Liver (tissue), 9 donors: ENCODE results near the gene KCNQ1. TPM values are rescaled to one million over a fixed set of nuclear protein-coding genes. Genes with fewer than 3 reads are reported as not detected.

Experiments
- DNase-seq: peaks from one replicate; pipeline ENCODE4 v3.0.0-alpha.2; 2017; ENCODE audit warnings: low spot score
- H3K27ac ChIP-seq, 2 donors: one replicate each; pipeline ENCODE4 v1.7.0; 2013; ENCODE audit warnings: inconsistent platforms in 2 of 2, low read length in 2 of 2, control low read depth in 1 of 2, low read depth in 1 of 2, mild to moderate bottlenecking in 1 of 2
- H3K27me3 ChIP-seq, 4 donors: one replicate each; pipeline versions ENCODE4 v1.6.1 to v1.7.0; 2013; ENCODE audit warnings: low read length in 3 of 4, inconsistent platforms in 1 of 4, mild to moderate bottlenecking in 1 of 4, moderate library complexity in 1 of 4; ENCODE audit not compliant: control insufficient read depth in 4 of 4, insufficient read depth in 4 of 4
- H3K36me3 ChIP-seq, 4 donors: one replicate each; pipeline versions ENCODE4 v1.6.1 to v1.7.0; 2013; ENCODE audit warnings: low read length in 3 of 4, mild to moderate bottlenecking in 3 of 4, low read depth in 1 of 4, moderate library complexity in 1 of 4; ENCODE audit not compliant: control insufficient read depth in 4 of 4, insufficient read depth in 3 of 4
- H3K4me1 ChIP-seq, 4 donors: one replicate each; pipeline versions ENCODE4 v1.6.1 to v1.7.0; 2013; ENCODE audit warnings: low read length in 3 of 4, mild to moderate bottlenecking in 3 of 4, moderate library complexity in 1 of 4; ENCODE audit not compliant: control insufficient read depth in 4 of 4, insufficient read depth in 4 of 4
- H3K4me3 ChIP-seq, 3 donors: one replicate each; pipeline versions ENCODE4 v1.6.1 to v1.7.0; 2013; ENCODE audit warnings: low read length in 3 of 3, control low read depth in 1 of 3, low read depth in 1 of 3, mild to moderate bottlenecking in 1 of 3
- H3K9ac ChIP-seq, 2 donors: one replicate each; pipeline ENCODE4 v1.7.0; 2013; ENCODE audit warnings: low read length in 2 of 2, mild to moderate bottlenecking in 2 of 2, moderate library complexity in 2 of 2, control low read depth in 1 of 2, low read depth in 1 of 2
- H3K9me3 ChIP-seq, 4 donors: one replicate each; pipeline versions ENCODE4 v1.6.1 to v1.7.0; 2013; ENCODE audit warnings: low read length in 3 of 4; ENCODE audit not compliant: control insufficient read depth in 4 of 4
- EGR1 ChIP-seq, 2 donors: IDR thresholded peaks; 2 replicates each; pipeline ENCODE4 v1.6.1; 2016 to 2018; ENCODE audit warnings: antibody characterized with exemption in 2 of 2, low read depth in 2 of 2
- FOXA2 ChIP-seq: IDR thresholded peaks from 2 replicates; pipeline ENCODE4 v1.6.1; 2016; ENCODE audit warnings: antibody characterized with exemption
- GABPA ChIP-seq, 2 donors: IDR thresholded peaks in 1 of 2; conservative IDR thresholded peaks in 1 of 2; 2 replicates each; pipeline ENCODE4 v1.6.1; 2016; ENCODE audit warnings: antibody characterized with exemption in 2 of 2, mild to moderate bottlenecking in 1 of 2, moderate library complexity in 1 of 2
- HNF4A ChIP-seq, 2 donors: conservative IDR thresholded peaks; 2 replicates each; pipeline ENCODE4 v1.6.1; 2016; ENCODE audit warnings: antibody characterized with exemption in 2 of 2, mild to moderate bottlenecking in 2 of 2
- HNF4G ChIP-seq: IDR thresholded peaks from 2 replicates; pipeline ENCODE4 v1.6.1; 2016; ENCODE audit warnings: antibody characterized with exemption
- JUND ChIP-seq, 2 donors: IDR thresholded peaks; 2 replicates each; pipeline ENCODE4 v1.6.1; 2016; ENCODE audit warnings: antibody characterized with exemption in 2 of 2
- NR2F2 ChIP-seq: IDR thresholded peaks from 2 replicates; pipeline ENCODE4 v1.6.1; 2016; ENCODE audit warnings: antibody characterized with exemption
- RXRA ChIP-seq, 2 donors: IDR thresholded peaks; 2 replicates each; pipeline ENCODE4 v1.6.1; 2017 to 2018; ENCODE audit warnings: antibody characterized with exemption in 2 of 2, mild to moderate bottlenecking in 1 of 2
- TAF1 ChIP-seq: conservative IDR thresholded peaks from 2 replicates; pipeline ENCODE4 v1.6.1; 2016; ENCODE audit warnings: antibody characterized with exemption, mild to moderate bottlenecking
- YY1 ChIP-seq: IDR thresholded peaks from 2 replicates; pipeline ENCODE4 v1.6.1; 2016; ENCODE audit warnings: antibody characterized with exemption, mild to moderate bottlenecking
- WGBS: extraction: QIAGEN DNeasy Blood & Tissue Kit; methylation state at CpG from one replicate; pipeline ENCODE4 v1.1.7; 2013; 5-methylcytosine and 5-hydroxymethylcytosine counted together
- polyA plus RNA-seq, 2 donors: library from polyadenylated mRNA; stranded (reverse) in 1 of 2; unstranded in 1 of 2; fragments of 200-250 nt in 1 of 2; fragments of >200 nt in 1 of 2; fragmentation: Nextera tagmentation in 1 of 2; extraction: Ambion mirVana in 1 of 2; gene quantifications; one replicate each; pipeline versions ENCODE4 v1.2.1 to v1.2.3, GENCODE V29; 2013 to 2015
- total RNA-seq, 2 donors: library from RNA; depleted of rRNA; stranded (reverse); fragments of >200 nt; gene quantifications; one replicate each; pipeline ENCODE4 v1.2.3, GENCODE V29; 2014
- TF ChIP-seq, protein P1 (sequence below): IDR thresholded peaks from 2 replicates; pipeline ENCODE4 v1.6.1; 2016; ENCODE audit warnings: antibody characterized with exemption
- TF ChIP-seq, protein P2 (sequence below): IDR thresholded peaks from 2 replicates; pipeline ENCODE4 v1.6.1; 2016; ENCODE audit warnings: antibody characterized with exemption
- TF ChIP-seq, protein P3 (sequence below): IDR thresholded peaks from 2 replicates; pipeline ENCODE4 v1.6.1; 2016; ENCODE audit warnings: antibody characterized with exemption
- TF ChIP-seq, protein P4 (sequence below): fragments of 150-350 bp; IDR thresholded peaks from 2 replicates; pipeline ENCODE4 v1.5.1; 2017; ENCODE audit warnings: improper control_type of control experiment, low read depth, low read length; ENCODE audit not compliant: missing input control
- donor health status: healthy.
- donor health status: healthy.
- donor health status: healthy.
- donor health status: healthy.
- donor health status: healthy.

Gene KCNQ1
- total and polyA plus RNA-seq, 4 donors = 0.31 to 2.2 (median 1.5) TPM

DNA sequence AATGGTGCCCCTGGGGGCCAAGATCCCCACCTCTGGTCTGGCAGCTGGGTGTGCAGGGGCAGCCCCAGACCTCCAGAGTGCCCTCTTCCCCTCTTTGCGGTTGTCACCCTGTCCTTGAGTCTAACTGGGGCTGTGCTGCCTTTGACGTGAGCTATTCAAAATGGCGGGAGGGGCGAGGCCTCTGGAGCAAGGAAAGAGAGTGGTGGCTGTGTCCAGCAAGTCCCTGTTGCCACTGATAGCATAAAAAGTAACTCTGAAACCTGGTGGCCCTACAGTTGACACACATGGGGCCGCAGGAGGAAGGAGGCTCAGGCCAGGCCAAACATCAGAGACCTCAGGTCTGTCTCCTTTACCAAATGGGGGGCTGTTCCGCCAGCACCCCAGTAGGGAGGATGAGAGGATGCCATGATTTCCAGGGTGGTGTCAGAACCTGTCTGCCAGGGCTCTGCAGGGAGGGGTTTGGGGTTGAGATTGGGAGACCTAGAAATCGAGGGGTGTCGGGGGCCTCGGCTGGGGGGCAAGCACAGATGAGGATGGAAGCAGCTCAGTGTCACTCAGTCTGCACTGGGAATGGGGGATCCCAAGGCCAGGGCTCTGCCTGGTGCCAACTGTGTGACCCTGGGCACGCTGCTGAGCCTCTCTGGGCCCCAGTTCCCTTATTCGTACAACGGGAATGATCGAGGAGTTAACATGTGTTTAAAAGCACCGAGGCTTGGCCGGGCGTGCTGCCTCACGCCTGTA is 304.2 kb downstream of the KCNQ1 start:
- no peak for DNase-seq
- Histone ChIP-seq H3K36me3 (no peaks in the 10 kb centered on the region), H3K27ac (no peak overlapping the region), H3K4me1 (no peaks in the 10 kb centered on the region), H3K4me3 (no peak overlapping the region), H3K9ac (no peak overlapping the region), H3K27me3 (no peaks in the 10 kb centered on the region), H3K9me3 (peaks cover 0 to 2% (median 0%) of the 10 kb centered on the region in 4 donors)
- WGBS = 96% methylated on average over 17 of the region's 17 CpGs
- TF ChIP-seq, protein P1, sequence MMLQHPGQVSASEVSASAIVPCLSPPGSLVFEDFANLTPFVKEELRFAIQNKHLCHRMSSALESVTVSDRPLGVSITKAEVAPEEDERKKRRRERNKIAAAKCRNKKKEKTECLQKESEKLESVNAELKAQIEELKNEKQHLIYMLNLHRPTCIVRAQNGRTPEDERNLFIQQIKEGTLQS = no peak
- TF ChIP-seq RXRA (IDR thresholded peaks at IDR 0.05) = no peak
- no peak for TF ChIP-seq GABPA (IDR thresholded peaks at IDR 0.05 in 1 of 2, conservative IDR thresholded peaks at IDR 0.05 in 1 of 2)
- no peak for TF ChIP-seq EGR1 (IDR thresholded peaks at IDR 0.05; ENCODE audit: low read depth in 2 of 2)
- TF ChIP-seq, protein P2, sequence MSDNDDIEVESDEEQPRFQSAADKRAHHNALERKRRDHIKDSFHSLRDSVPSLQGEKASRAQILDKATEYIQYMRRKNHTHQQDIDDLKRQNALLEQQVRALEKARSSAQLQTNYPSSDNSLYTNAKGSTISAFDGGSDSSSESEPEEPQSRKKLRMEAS = no peak
- no peak for TF ChIP-seq HNF4G
- no peak for TF ChIP-seq FOXA2
- TF ChIP-seq NR2F2 = no peak
- TF ChIP-seq YY1 = no peak
- no peak for TF ChIP-seq HNF4A (conservative IDR thresholded peaks at IDR 0.05)

DNA sequence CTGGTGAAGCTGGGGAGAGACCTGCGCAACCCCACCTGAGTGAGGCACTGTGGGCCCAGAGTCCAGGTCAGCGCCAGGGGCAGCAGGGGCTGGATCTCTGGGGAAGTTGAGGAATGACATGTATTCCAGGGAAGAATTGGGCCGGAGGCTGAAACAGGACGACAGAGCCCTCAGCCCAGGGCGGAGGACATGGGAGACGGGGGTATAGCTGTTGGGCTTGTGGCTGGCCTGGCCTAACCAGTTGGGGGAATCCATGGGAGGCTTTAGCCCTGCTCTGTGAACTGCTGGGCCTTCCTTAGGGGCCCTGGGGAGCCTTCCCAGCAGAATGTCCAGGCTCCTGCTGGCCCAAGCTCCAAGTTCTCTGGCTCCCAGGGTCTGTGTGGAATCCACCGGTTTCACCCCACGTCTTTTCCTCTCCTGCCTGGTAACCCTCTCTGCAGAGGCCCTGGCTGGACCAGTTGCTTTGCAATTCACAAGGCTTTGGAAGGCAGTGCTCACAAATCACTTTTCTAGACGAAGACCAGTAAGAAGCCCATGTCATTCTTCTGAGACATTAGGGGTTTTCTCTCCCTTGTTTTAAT is 305.4 kb downstream of the KCNQ1 start:
- no peak for DNase-seq
- 94% methylated on average over 9 of the region's 9 CpGs for WGBS
- H3K9me3 ChIP-seq = peaks cover 0 to 3% (median under 1%) of the 10 kb centered on the region in 4 donors
- H3K9ac ChIP-seq = no peak overlapping the region
- H3K4me1 ChIP-seq = no peaks in the 10 kb centered on the region
- TF ChIP-seq, protein P3, sequence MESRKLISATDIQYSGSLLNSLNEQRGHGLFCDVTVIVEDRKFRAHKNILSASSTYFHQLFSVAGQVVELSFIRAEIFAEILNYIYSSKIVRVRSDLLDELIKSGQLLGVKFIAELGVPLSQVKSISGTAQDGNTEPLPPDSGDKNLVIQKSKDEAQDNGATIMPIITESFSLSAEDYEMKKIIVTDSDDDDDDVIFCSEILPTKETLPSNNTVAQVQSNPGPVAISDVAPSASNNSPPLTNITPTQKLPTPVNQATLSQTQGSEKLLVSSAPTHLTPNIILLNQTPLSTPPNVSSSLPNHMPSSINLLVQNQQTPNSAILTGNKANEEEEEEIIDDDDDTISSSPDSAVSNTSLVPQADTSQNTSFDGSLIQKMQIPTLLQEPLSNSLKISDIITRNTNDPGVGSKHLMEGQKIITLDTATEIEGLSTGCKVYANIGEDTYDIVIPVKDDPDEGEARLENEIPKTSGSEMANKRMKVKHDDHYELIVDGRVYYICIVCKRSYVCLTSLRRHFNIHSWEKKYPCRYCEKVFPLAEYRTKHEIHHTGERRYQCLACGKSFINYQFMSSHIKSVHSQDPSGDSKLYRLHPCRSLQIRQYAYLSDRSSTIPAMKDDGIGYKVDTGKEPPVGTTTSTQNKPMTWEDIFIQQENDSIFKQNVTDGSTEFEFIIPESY = no peak
- no peak for TF ChIP-seq HNF4G
- no peaks in the 10 kb centered on the region for H3K36me3 ChIP-seq
- no peaks in the 10 kb centered on the region for H3K27me3 ChIP-seq
- no peak overlapping the region for H3K27ac ChIP-seq
- H3K4me3 ChIP-seq = no peak overlapping the region

DNA sequence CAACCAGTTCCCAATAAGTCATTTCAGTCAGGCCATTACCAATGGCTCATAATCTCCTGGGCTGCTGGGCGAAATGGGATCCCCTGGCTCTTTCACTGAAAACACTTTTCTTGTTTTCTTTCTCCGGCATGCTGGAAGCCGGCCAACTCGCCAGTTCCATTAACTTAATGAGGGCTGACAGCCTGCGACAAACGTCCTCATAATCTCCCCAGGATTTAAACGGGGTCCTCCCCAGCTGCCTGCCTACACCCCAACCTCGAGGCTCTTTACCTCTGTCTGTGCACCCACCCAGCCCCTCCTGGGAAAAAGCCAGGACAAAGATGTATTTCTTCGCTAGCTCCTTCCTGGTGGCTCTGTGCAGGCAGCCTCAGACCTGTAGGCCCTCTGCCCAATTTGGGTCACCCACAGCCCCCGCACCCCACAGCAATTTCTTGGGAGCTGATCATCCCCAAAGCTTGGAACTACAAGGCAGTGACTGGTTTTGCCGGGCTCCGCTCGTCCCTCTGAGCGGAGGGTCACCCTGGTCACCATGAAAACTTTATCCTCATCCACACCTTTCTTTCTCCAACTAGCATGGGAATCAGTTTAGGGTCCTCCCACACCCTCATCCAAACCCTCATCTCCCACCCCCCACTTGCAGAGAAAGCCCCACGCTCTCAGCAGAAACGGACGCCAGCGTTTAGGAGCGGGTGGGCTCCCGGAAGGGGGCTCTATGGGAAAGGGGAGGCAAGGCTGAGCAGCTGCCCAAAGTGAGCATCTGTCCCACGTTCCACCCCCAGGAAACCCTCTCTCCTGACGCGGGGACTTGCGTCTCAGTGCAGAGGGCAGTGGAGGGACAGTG is 306.1 kb downstream of the KCNQ1 start:
- H3K9ac ChIP-seq = no peak overlapping the region
- peaks cover 0 to 4% (median 1%) of the 10 kb centered on the region in 4 donors for H3K9me3 ChIP-seq
- no peaks in the 10 kb centered on the region for H3K27me3 ChIP-seq
- 81% methylated on average over 24 of the region's 24 CpGs for WGBS
- H3K4me3 ChIP-seq = no peak overlapping the region
- no peak for DNase-seq
- no peak overlapping the region for H3K27ac ChIP-seq
- H3K36me3 ChIP-seq = no peaks in the 10 kb centered on the region
- H3K4me1 ChIP-seq = no peaks in the 10 kb centered on the region
- TF ChIP-seq EGR1 (IDR thresholded peaks at IDR 0.05; ENCODE audit: low read depth in 2 of 2) (no peak), GABPA (IDR thresholded peaks at IDR 0.05 in 1 of 2, conservative IDR thresholded peaks at IDR 0.05 in 1 of 2) (no peak), TAF1 (no peak), FOXA2 (no peak), YY1 (no peak), RXRA (IDR thresholded peaks at IDR 0.05) (no peak), JUND (IDR thresholded peaks at IDR 0.05) (no peak), HNF4G (no peak), NR2F2 (no peak)
- TF ChIP-seq, protein P4, sequence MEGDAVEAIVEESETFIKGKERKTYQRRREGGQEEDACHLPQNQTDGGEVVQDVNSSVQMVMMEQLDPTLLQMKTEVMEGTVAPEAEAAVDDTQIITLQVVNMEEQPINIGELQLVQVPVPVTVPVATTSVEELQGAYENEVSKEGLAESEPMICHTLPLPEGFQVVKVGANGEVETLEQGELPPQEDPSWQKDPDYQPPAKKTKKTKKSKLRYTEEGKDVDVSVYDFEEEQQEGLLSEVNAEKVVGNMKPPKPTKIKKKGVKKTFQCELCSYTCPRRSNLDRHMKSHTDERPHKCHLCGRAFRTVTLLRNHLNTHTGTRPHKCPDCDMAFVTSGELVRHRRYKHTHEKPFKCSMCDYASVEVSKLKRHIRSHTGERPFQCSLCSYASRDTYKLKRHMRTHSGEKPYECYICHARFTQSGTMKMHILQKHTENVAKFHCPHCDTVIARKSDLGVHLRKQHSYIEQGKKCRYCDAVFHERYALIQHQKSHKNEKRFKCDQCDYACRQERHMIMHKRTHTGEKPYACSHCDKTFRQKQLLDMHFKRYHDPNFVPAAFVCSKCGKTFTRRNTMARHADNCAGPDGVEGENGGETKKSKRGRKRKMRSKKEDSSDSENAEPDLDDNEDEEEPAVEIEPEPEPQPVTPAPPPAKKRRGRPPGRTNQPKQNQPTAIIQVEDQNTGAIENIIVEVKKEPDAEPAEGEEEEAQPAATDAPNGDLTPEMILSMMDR = no peak
- TF ChIP-seq, protein P1 = no peak
- TF ChIP-seq, protein P3 = no peak
- TF ChIP-seq, protein P2 = no peak
